ENCODE results near the gene CYP2B6.

Gene CYP2B6

GRCh38 chr19:40990972-40991381 is at the start of gene CYP2B6:
TSS of gene CYP2B6 (plus strand) at chr19:40991282. CDS start at chr19:40991306, 24 bp downstream.
- TF ChIP-seq CTCF (IDR thresholded peaks at IDR 0.05) (no peak), ZFX (IDR thresholded peaks at IDR 0.05; ENCODE audit: borderline replicate concordance) (no peak)
- H3K27ac ChIP-seq: no peak within 1 kb of the TSS

GRCh38 chr19:40941481-40942219 is 49.4 kb upstream of the CYP2B6 start:
- H3K27ac ChIP-seq: no peak overlapping the region
- no peak for TF ChIP-seq ZFX (IDR thresholded peaks at IDR 0.05; ENCODE audit: borderline replicate concordance)
- no peak for TF ChIP-seq CTCF (IDR thresholded peaks at IDR 0.05)

GRCh38 chr19:40945645-40946044 is 45.4 kb upstream of the CYP2B6 start:
- TF ChIP-seq ZFX (IDR thresholded peaks at IDR 0.05; ENCODE audit: borderline replicate concordance): no peak
- no peak for TF ChIP-seq CTCF (IDR thresholded peaks at IDR 0.05)
- no peak overlapping the region for H3K27ac ChIP-seq

- TF ChIP-seq ZFX (IDR thresholded peaks at IDR 0.05; ENCODE audit: borderline replicate concordance): no peak
- no peak for TF ChIP-seq CTCF (IDR thresholded peaks at IDR 0.05)
- H3K27ac ChIP-seq: no peak overlapping the region
Observed at GRCh38 chr19:40947114-40947513, 44.0 kb upstream of the CYP2B6 start.

GRCh38 chr19:40947573-40947972 is 43.5 kb upstream of the CYP2B6 start:
- TF ChIP-seq CTCF (IDR thresholded peaks at IDR 0.05): no peak
- TF ChIP-seq ZFX (IDR thresholded peaks at IDR 0.05; ENCODE audit: borderline replicate concordance): no peak
- no peak overlapping the region for H3K27ac ChIP-seq

- no peak for TF ChIP-seq CTCF (IDR thresholded peaks at IDR 0.05)
- TF ChIP-seq ZFX (IDR thresholded peaks at IDR 0.05; ENCODE audit: borderline replicate concordance): no peak
- H3K27ac ChIP-seq: no peak overlapping the region
Observed at GRCh38 chr19:40948580-40949299, 42.3 kb upstream of the CYP2B6 start.

GRCh38 chr19:40954573-40954972 is 36.5 kb upstream of the CYP2B6 start:
- TF ChIP-seq CTCF (IDR thresholded peaks at IDR 0.05): no peak
- TF ChIP-seq ZFX (IDR thresholded peaks at IDR 0.05; ENCODE audit: borderline replicate concordance): no peak
- no peak overlapping the region for H3K27ac ChIP-seq

All from 22Rv1 (cell line).